Midbrain (tissue), 1 donor: ENCODE results near the gene FAM219B.
A peak's percentile ranks its signal among the peaks of the same experiment; 100 is the strongest.

Experiments used
- DNase-seq: peaks from one replicate; lab custom pipeline; 2025; lab: John Stamatoyannopoulos, UW

The FAM219B gene

GRCh38 chr15:74873036-74873755 is 33.5 kb downstream of the FAM219B start, which contains the start of gene SCAMP2:
TSS of gene SCAMP2 (minus strand) at chr15:74873365. CDS start at chr15:74873255, 110 bp downstream.
- DNase-seq = peak; percentile 96

GRCh38 chr15:74872702-74873035 is 34.0 kb downstream of the FAM219B start:
- no peak for DNase-seq

GRCh38 chr15:74870436-74871215 is 36.0 kb downstream of the FAM219B start:
- DNase-seq = no peak

- DNase-seq = peak; percentile 43
Measured at GRCh38 chr15:74869726-74870407, 36.8 kb downstream of the FAM219B start.

- DNase-seq = no peak
Measured at GRCh38 chr15:74869372-74869725, 37.3 kb downstream of the FAM219B start.

GRCh38 chr15:74868059-74868458 is 38.6 kb downstream of the FAM219B start:
- no peak for DNase-seq

GRCh38 chr15:74867466-74868038 is 39.1 kb downstream of the FAM219B start:
- no peak for DNase-seq

- DNase-seq = no peak
Measured at GRCh38 chr15:74866090-74866489, 40.6 kb downstream of the FAM219B start.

- DNase-seq = no peak
Measured at GRCh38 chr15:74865316-74865715, 41.3 kb downstream of the FAM219B start.

GRCh38 chr15:74864296-74864695 is 42.4 kb downstream of the FAM219B start:
- no peak for DNase-seq

GRCh38 chr15:74863239-74864056 is 43.2 kb downstream of the FAM219B start:
- no peak for DNase-seq

GRCh38 chr15:74858369-74858740 is 48.3 kb downstream of the FAM219B start:
- DNase-seq = no peak

GRCh38 chr15:74857671-74858368 is 48.8 kb downstream of the FAM219B start:
- no peak for DNase-seq

GRCh38 chr15:74857082-74857655 is 49.5 kb downstream of the FAM219B start:
- DNase-seq = no peak

- DNase-seq = no peak
Measured at GRCh38 chr15:74856537-74856936, 50.1 kb downstream of the FAM219B start.

- no peak for DNase-seq
Measured at GRCh38 chr15:74855857-74856256, 50.8 kb downstream of the FAM219B start.

- no peak for DNase-seq
Measured at GRCh38 chr15:74854453-74855022, 52.1 kb downstream of the FAM219B start.

GRCh38 chr15:74851960-74852359 is 54.7 kb downstream of the FAM219B start:
- no peak for DNase-seq

GRCh38 chr15:74850393-74850792 is 56.3 kb downstream of the FAM219B start:
- DNase-seq = no peak
